Middle frontal gyrus (tissue), 1 donor: ENCODE measurements around the gene LGALS13.

Experiments used
- DNase-seq: peaks from one replicate; pipeline ENCODE4 v3.0.0-alpha.2; 2015; ENCODE audit warnings: low spot score; ENCODE audit errors: extremely low spot score

Gene LGALS13

GRCh38 chr19:39602224-39602623 lies at the start of gene LGALS13:
LGALS13 (plus strand) TSS chr19:39602524; CDS start chr19:39602569, 45 bp downstream.
- DNase-seq: no peak

GRCh38 chr19:39553082-39553652 lies 49.2 kb upstream of the LGALS13 start:
- no peak for DNase-seq

GRCh38 chr19:39554701-39555311 lies 47.5 kb upstream of the LGALS13 start:
- DNase-seq: no peak

- DNase-seq: no peak
Measured at GRCh38 chr19:39555883-39556282, 46.4 kb upstream of the LGALS13 start.

- DNase-seq: no peak
Measured at GRCh38 chr19:39557811-39558623, 44.3 kb upstream of the LGALS13 start.

- no peak for DNase-seq
Measured at GRCh38 chr19:39558624-39559117, 43.7 kb upstream of the LGALS13 start.

- DNase-seq: no peak
Measured at GRCh38 chr19:39563408-39563807, 38.9 kb upstream of the LGALS13 start.

- DNase-seq: no peak
Measured at GRCh38 chr19:39566064-39566463, 36.3 kb upstream of the LGALS13 start.

- DNase-seq: no peak
Measured at GRCh38 chr19:39568604-39569003, 33.7 kb upstream of the LGALS13 start.

GRCh38 chr19:39582442-39582841 lies 19.9 kb upstream of the LGALS13 start:
- DNase-seq: no peak

- no peak for DNase-seq
Measured at GRCh38 chr19:39582891-39583625, 19.3 kb upstream of the LGALS13 start.

GRCh38 chr19:39587496-39587895 lies 14.8 kb upstream of the LGALS13 start:
- no peak for DNase-seq

- no peak for DNase-seq
Measured at GRCh38 chr19:39588066-39588465, 14.3 kb upstream of the LGALS13 start.

- DNase-seq: no peak
Measured at GRCh38 chr19:39590265-39590664, 12.1 kb upstream of the LGALS13 start.

GRCh38 chr19:39592381-39592780 lies 9.9 kb upstream of the LGALS13 start:
- DNase-seq: no peak

GRCh38 chr19:39595950-39596349 lies 6.4 kb upstream of the LGALS13 start:
- DNase-seq: no peak

- DNase-seq: no peak
Measured at GRCh38 chr19:39596911-39597310, 5.4 kb upstream of the LGALS13 start.

GRCh38 chr19:39599116-39599515 lies 3.2 kb upstream of the LGALS13 start:
- no peak for DNase-seq

- DNase-seq: no peak
Measured at GRCh38 chr19:39603825-39604224, 1.5 kb downstream of the LGALS13 start.

GRCh38 chr19:39607021-39607420 lies 4.7 kb downstream of the LGALS13 start:
- DNase-seq: no peak

GRCh38 chr19:39607561-39607960 lies 5.2 kb downstream of the LGALS13 start:
- DNase-seq: no peak

GRCh38 chr19:39613597-39613996 lies 11.3 kb downstream of the LGALS13 start:
- DNase-seq: no peak
